CD4-positive, alpha-beta T cell (primary cell): ENCODE results near the gene MYL3. TPM values are rescaled to one million over a fixed set of nuclear protein-coding genes. Genes with fewer than 3 reads are reported as not detected.

Experiments
- ATAC-seq: fragments of 200-7000 bp; cut with Tn5 transposase; one replicate; pipeline ENCODE4 v1.10.0; 2022; ENCODE audit warnings: mild to moderate bottlenecking; ENCODE audit not compliant: poor library complexity
- CTCF ChIA-PET: fragments of 350-600 bp; sonication (Branson Sonifier 250); formaldehyde crosslinking; loops from one replicate; lab custom pipeline; 2021; ENCODE audit warnings: antibody characterized with exemption, inconsistent platforms; lab: Charles Lee
- POLR2A ChIA-PET: fragments of 350-600 bp; sonication (Branson Sonifier 250); formaldehyde crosslinking; loops from one replicate; lab custom pipeline; 2021; ENCODE audit warnings: antibody characterized with exemption, inconsistent platforms; lab: Charles Lee
- DNase-seq, 14 experiments: peaks; one replicate each; pipeline ENCODE4 v3.0.0-alpha.2; 2013 to 2020; ENCODE audit warnings: mixed read lengths in 2 of 14
- H3K27ac ChIP-seq, 2 donors: one replicate each; pipeline versions ENCODE4 v1.5.1 to v1.7.0; 2013; ENCODE audit warnings: low read length in 2 of 2, low read depth in 1 of 2, mild to moderate bottlenecking in 1 of 2
- H3K27me3 ChIP-seq, 2 experiments: 1 replicate in 1 of 2; 2 replicates in 1 of 2; pipeline versions ENCODE4 v1.6.1 to v1.7.0; 2013; ENCODE audit warnings: low read length in 2 of 2, control low read depth in 1 of 2, mild to moderate bottlenecking in 1 of 2, moderate library complexity in 1 of 2; ENCODE audit not compliant: insufficient read depth in 2 of 2, control insufficient read depth in 1 of 2
- H3K36me3 ChIP-seq: one replicate; pipeline ENCODE4 v1.6.1; 2013; ENCODE audit warnings: low read length, control low read depth; ENCODE audit not compliant: insufficient read depth
- H3K4me1 ChIP-seq: one replicate; pipeline ENCODE4 v1.6.1; 2013; ENCODE audit warnings: low read length, control low read depth; ENCODE audit not compliant: insufficient read depth
- H3K4me3 ChIP-seq: one replicate; pipeline ENCODE4 v1.5.1; 2013; ENCODE audit warnings: mild to moderate bottlenecking, low read length, moderate library complexity
- H3K9me3 ChIP-seq, 2 experiments: 1 replicate in 1 of 2; 2 replicates in 1 of 2; pipeline versions ENCODE4 v1.6.1 to v1.7.0; 2013; ENCODE audit warnings: low read length in 2 of 2, mild to moderate bottlenecking in 2 of 2, control low read depth in 1 of 2, moderate library complexity in 1 of 2; ENCODE audit not compliant: control insufficient read depth in 1 of 2, insufficient read depth in 1 of 2
- H3K27ac Mint-ChIP-seq: one replicate; pipeline ENCODE4 v1.8.0; 2020; ENCODE audit warnings: mixed read lengths
- H3K27me3 Mint-ChIP-seq: one replicate; pipeline ENCODE4 v1.8.0; 2021; ENCODE audit warnings: mixed read lengths
- H3K36me3 Mint-ChIP-seq: one replicate; pipeline ENCODE4 v1.8.0; 2021; ENCODE audit warnings: low read depth, mixed read lengths
- H3K4me1 Mint-ChIP-seq: one replicate; pipeline ENCODE4 v1.8.0; 2021; ENCODE audit warnings: low read depth, mixed read lengths
- H3K4me3 Mint-ChIP-seq: one replicate; pipeline ENCODE4 v1.8.0; 2020; ENCODE audit warnings: mild to moderate bottlenecking, mixed read lengths
- H3K9me3 Mint-ChIP-seq: one replicate; pipeline ENCODE4 v1.8.0; 2020; ENCODE audit warnings: mixed read lengths
- CTCF ChIP-seq: fragments of 200-600 bp; IDR thresholded peaks from one replicate; pipeline ENCODE4 v1.8.0; 2022; ENCODE audit warnings: antibody characterized with exemption, mild to moderate bottlenecking
- intact Hi-C, 2 experiments: fragments of 100-400 bp; cut with DNase I in 1 of 2; cut with micrococcal nuclease in 1 of 2; formaldehyde crosslinking; loops; one replicate each; pipeline versions ENCODE4 v1.15.1 to v1.9.0; 2023 to 2025; cut with DNase I, micrococcal nuclease
- total RNA-seq, 174 experiments: library from RNA in 2 of 174; stranded (reverse) in 2 of 174; gene quantifications; one replicate each; pipeline ENCODE4 v1.2.3 and lab custom pipeline; 2021 to 2026

Gene MYL3
- total RNA-seq, 2 experiments from 2014 or later, result not detected

GRCh38 chr3:46849686-46850467, 13.4 kb downstream of the MYL3 start:
- no peak overlapping the region for H3K4me3 ChIP-seq
- H3K27me3 ChIP-seq, result no peaks in the 10 kb centered on the region
- no peaks in the 10 kb centered on the region for H3K36me3 Mint-ChIP-seq
- ChIA-PET POLR2A (no interaction called here), CTCF (no interaction called here)
- H3K36me3 ChIP-seq, result no peaks in the 10 kb centered on the region
- H3K4me1 Mint-ChIP-seq, result peaks cover 4% of the 10 kb centered on the region
- H3K4me3 Mint-ChIP-seq, result no peak overlapping the region
- no peaks in the 10 kb centered on the region for H3K9me3 Mint-ChIP-seq
- no peak for ATAC-seq
- peaks cover 20% of the 10 kb centered on the region for H3K4me1 ChIP-seq
- peak in 1 of 14 experiments; percentile 8 for DNase-seq
- no peaks in the 10 kb centered on the region for H3K9me3 ChIP-seq
- no peaks in the 10 kb centered on the region for H3K27me3 Mint-ChIP-seq
- no peak overlapping the region for H3K27ac Mint-ChIP-seq
- intact Hi-C loops, result loop anchor here in 1 of 2 experiments (5.0 kb wide), 1 partner anchor 47 kb away; no protein-coding TSS in a partner anchor
- no peak overlapping the region for H3K27ac ChIP-seq
- TF ChIP-seq CTCF, result no peak

GRCh38 chr3:46849045-46849631, 14.1 kb downstream of the MYL3 start:
- Histone ChIP-seq H3K27me3 (no peaks in the 10 kb centered on the region), H3K27ac (no peak overlapping the region), H3K9me3 (no peaks in the 10 kb centered on the region), H3K4me3 (no peak overlapping the region), H3K36me3 (no peaks in the 10 kb centered on the region), H3K4me1 (peaks cover 21% of the 10 kb centered on the region)
- ATAC-seq, result no peak
- ChIA-PET CTCF (no interaction called here), POLR2A (no interaction called here)
- DNase-seq, result no peak
- TF ChIP-seq CTCF, result no peak
- H3K4me1 Mint-ChIP-seq, result peaks cover 8% of the 10 kb centered on the region
- intact Hi-C loops, result no loop called here
- H3K9me3 Mint-ChIP-seq, result no peaks in the 10 kb centered on the region
- H3K27me3 Mint-ChIP-seq, result no peaks in the 10 kb centered on the region
- no peak overlapping the region for H3K27ac Mint-ChIP-seq
- peak overlapping the region; percentile 6 for H3K4me3 Mint-ChIP-seq
- H3K36me3 Mint-ChIP-seq, result no peaks in the 10 kb centered on the region

GRCh38 chr3:46848271-46849044, 14.8 kb downstream of the MYL3 start:
- Histone ChIP-seq H3K4me3 (no peak overlapping the region), H3K4me1 (peaks cover 21% of the 10 kb centered on the region), H3K27me3 (no peaks in the 10 kb centered on the region), H3K27ac (no peak overlapping the region), H3K36me3 (no peaks in the 10 kb centered on the region), H3K9me3 (no peaks in the 10 kb centered on the region)
- TF ChIP-seq CTCF, result no peak
- Mint-ChIP-seq H3K4me1 (peaks cover 8% of the 10 kb centered on the region), H3K4me3 (peak overlapping the region; percentile 27), H3K9me3 (no peaks in the 10 kb centered on the region), H3K27ac (no peak overlapping the region), H3K27me3 (no peaks in the 10 kb centered on the region), H3K36me3 (no peaks in the 10 kb centered on the region)
- DNase-seq, result peak in 5 of 14 experiments; percentile 19 to 56 (median 43)
- ATAC-seq, result no peak
- intact Hi-C loops, result no loop called here
- ChIA-PET POLR2A (no interaction called here), CTCF (no interaction called here)
